ENCODE results near the gene HOGA1. TPM values are rescaled to one million over a fixed set of nuclear protein-coding genes. Genes with fewer than 3 reads are reported as not detected.

Gene HOGA1
- total and polyA plus RNA-seq, 2 experiments from 2014 or later = 0.15 TPM; not detected in 1

DNA sequence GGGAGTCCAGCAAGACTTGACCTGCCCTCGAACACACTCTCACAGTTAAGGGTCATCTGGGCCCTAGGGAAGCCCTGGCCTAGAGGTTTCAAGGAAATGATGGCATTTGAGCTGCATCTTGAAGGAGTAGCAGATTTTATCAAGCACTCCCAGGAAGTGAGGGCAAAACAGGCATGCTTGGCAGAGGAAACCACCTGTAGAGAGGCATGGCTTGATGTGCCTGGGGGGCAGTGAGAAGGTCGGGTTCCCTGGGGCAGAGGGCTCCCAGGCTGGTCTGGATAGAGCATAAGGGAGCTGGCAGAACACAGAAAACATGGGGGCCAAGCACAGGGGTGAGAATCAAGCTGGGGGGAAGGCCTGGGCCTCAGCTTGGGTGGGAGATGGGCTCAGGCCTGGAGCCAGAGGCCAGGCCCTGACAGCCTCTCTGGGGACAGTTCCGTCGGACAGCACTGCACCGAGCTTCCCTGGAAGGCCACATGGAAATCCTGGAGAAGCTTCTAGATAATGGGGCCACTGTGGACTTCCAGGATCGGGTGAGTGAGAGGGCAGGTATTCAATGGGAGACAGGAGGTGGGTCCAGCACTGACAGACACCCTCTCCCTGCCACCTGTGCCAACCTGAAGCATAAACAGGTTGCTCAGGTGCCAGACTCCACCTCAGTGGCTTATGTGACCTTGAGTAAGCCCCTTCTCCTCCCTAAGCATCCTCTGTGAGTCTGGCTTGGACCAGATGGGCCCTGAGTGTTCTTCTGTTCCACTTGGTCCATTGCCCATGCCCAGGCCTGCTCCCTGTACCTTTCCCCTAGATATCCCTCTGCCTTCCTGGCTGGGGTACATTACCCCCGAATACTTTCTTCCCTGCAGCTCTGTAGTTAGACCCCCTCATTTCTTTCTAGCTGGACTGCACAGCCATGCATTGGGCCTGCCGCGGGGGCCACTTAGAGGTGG is 3.5 kb upstream of the HOGA1 start:
- no peaks in the 10 kb centered on the region for H3F3A ChIP-seq (replicated peaks; ENCODE audit: low read depth)

More for the DNA sequence above, 3.5 kb upstream of the HOGA1 start:
- no peaks in the 10 kb centered on the region for H3K9me3 Mint-ChIP-seq
- no peak overlapping the region for H3K27ac ChIP-seq (ENCODE audit: low read depth)
- H3K27ac Mint-ChIP-seq = no peak overlapping the region
- DNase-seq (ENCODE audit: low spot score) (no peak), ATAC-seq (no peak)
- H3K27me3 Mint-ChIP-seq (ENCODE audit: insufficient read depth, low read depth, poor library complexity) = peaks cover 8% of the 10 kb centered on the region
- H3K9me2 ChIP-seq (ENCODE audit: insufficient read depth) = no peaks in the 10 kb centered on the region
- H3K27me3 ChIP-seq (ENCODE audit: insufficient read depth) = no peaks in the 10 kb centered on the region
- no peaks in the 10 kb centered on the region for H3K36me3 ChIP-seq (ENCODE audit: insufficient read depth)
- TF ChIP-seq, protein P1, sequence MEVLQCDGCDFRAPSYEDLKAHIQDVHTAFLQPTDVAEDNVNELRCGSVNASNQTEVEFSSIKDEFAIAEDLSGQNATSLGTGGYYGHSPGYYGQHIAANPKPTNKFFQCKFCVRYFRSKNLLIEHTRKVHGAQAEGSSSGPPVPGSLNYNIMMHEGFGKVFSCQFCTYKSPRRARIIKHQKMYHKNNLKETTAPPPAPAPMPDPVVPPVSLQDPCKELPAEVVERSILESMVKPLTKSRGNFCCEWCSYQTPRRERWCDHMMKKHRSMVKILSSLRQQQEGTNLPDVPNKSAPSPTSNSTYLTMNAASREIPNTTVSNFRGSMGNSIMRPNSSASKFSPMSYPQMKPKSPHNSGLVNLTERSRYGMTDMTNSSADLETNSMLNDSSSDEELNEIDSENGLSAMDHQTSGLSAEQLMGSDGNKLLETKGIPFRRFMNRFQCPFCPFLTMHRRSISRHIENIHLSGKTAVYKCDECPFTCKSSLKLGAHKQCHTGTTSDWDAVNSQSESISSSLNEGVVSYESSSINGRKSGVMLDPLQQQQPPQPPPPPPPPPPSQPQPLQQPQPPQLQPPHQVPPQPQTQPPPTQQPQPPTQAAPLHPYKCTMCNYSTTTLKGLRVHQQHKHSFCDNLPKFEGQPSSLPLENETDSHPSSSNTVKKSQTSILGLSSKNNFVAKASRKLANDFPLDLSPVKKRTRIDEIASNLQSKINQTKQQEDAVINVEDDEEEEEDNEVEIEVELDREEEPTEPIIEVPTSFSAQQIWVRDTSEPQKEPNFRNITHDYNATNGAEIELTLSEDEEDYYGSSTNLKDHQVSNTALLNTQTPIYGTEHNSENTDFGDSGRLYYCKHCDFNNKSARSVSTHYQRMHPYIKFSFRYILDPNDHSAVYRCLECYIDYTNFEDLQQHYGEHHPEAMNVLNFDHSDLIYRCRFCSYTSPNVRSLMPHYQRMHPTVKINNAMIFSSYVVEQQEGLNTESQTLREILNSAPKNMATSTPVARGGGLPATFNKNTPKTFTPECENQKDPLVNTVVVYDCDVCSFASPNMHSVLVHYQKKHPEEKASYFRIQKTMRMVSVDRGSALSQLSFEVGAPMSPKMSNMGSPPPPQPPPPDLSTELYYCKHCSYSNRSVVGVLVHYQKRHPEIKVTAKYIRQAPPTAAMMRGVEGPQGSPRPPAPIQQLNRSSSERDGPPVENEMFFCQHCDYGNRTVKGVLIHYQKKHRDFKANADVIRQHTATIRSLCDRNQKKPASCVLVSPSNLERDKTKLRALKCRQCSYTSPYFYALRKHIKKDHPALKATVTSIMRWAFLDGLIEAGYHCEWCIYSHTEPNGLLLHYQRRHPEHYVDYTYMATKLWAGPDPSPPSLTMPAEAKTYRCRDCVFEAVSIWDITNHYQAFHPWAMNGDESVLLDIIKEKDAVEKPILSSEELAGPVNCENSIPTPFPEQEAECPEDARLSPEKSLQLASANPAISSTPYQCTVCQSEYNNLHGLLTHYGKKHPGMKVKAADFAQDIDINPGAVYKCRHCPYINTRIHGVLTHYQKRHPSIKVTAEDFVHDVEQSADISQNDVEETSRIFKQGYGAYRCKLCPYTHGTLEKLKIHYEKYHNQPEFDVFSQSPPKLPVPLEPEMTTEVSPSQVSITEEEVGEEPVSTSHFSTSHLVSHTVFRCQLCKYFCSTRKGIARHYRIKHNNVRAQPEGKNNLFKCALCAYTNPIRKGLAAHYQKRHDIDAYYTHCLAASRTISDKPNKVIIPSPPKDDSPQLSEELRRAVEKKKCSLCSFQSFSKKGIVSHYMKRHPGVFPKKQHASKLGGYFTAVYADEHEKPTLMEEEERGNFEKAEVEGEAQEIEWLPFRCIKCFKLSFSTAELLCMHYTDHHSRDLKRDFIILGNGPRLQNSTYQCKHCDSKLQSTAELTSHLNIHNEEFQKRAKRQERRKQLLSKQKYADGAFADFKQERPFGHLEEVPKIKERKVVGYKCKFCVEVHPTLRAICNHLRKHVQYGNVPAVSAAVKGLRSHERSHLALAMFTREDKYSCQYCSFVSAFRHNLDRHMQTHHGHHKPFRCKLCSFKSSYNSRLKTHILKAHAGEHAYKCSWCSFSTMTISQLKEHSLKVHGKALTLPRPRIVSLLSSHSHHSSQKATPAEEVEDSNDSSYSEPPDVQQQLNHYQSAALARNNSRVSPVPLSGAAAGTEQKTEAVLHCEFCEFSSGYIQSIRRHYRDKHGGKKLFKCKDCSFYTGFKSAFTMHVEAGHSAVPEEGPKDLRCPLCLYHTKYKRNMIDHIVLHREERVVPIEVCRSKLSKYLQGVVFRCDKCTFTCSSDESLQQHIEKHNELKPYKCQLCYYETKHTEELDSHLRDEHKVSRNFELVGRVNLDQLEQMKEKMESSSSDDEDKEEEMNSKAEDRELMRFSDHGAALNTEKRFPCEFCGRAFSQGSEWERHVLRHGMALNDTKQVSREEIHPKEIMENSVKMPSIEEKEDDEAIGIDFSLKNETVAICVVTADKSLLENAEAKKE (CRISPR knock-in tag; IDR thresholded peaks at IDR 0.05) = no peak
- TF ChIP-seq, protein P2, sequence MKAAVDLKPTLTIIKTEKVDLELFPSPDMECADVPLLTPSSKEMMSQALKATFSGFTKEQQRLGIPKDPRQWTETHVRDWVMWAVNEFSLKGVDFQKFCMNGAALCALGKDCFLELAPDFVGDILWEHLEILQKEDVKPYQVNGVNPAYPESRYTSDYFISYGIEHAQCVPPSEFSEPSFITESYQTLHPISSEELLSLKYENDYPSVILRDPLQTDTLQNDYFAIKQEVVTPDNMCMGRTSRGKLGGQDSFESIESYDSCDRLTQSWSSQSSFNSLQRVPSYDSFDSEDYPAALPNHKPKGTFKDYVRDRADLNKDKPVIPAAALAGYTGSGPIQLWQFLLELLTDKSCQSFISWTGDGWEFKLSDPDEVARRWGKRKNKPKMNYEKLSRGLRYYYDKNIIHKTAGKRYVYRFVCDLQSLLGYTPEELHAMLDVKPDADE (IDR thresholded peaks at IDR 0.05) = no peak
- TF ChIP-seq CREB1 (CRISPR knock-in tag; IDR thresholded peaks at IDR 0.05; ENCODE audit: low read depth) (no peak), EZH2 (IDR thresholded peaks at IDR 0.05; ENCODE audit: low read depth, unreplicated experiment) (no peak), STAT1 (IDR thresholded peaks at IDR 0.05; ENCODE audit: unreplicated experiment) (no peak), EZH2phosphoT487 (IDR thresholded peaks at IDR 0.05; ENCODE audit: unreplicated experiment) (no peak), JUNB (IDR thresholded peaks at IDR 0.05; ENCODE audit: unreplicated experiment) (no peak), ZNF114 (CRISPR knock-in tag; IDR thresholded peaks at IDR 0.05) (no peak), NANOG (IDR thresholded peaks at IDR 0.05; ENCODE audit: borderline replicate concordance) (no peak), ZNF331 (CRISPR knock-in tag; IDR thresholded peaks at IDR 0.05; ENCODE audit: low read depth) (no peak), POLR2AphosphoS5 (IDR thresholded peaks at IDR 0.05; ENCODE audit: low read depth) (no peak)
- TF ChIP-seq, protein P3, sequence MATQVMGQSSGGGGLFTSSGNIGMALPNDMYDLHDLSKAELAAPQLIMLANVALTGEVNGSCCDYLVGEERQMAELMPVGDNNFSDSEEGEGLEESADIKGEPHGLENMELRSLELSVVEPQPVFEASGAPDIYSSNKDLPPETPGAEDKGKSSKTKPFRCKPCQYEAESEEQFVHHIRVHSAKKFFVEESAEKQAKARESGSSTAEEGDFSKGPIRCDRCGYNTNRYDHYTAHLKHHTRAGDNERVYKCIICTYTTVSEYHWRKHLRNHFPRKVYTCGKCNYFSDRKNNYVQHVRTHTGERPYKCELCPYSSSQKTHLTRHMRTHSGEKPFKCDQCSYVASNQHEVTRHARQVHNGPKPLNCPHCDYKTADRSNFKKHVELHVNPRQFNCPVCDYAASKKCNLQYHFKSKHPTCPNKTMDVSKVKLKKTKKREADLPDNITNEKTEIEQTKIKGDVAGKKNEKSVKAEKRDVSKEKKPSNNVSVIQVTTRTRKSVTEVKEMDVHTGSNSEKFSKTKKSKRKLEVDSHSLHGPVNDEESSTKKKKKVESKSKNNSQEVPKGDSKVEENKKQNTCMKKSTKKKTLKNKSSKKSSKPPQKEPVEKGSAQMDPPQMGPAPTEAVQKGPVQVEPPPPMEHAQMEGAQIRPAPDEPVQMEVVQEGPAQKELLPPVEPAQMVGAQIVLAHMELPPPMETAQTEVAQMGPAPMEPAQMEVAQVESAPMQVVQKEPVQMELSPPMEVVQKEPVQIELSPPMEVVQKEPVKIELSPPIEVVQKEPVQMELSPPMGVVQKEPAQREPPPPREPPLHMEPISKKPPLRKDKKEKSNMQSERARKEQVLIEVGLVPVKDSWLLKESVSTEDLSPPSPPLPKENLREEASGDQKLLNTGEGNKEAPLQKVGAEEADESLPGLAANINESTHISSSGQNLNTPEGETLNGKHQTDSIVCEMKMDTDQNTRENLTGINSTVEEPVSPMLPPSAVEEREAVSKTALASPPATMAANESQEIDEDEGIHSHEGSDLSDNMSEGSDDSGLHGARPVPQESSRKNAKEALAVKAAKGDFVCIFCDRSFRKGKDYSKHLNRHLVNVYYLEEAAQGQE (IDR thresholded peaks at IDR 0.05; ENCODE audit: unreplicated experiment) = no peak
- TF ChIP-seq, protein P4, sequence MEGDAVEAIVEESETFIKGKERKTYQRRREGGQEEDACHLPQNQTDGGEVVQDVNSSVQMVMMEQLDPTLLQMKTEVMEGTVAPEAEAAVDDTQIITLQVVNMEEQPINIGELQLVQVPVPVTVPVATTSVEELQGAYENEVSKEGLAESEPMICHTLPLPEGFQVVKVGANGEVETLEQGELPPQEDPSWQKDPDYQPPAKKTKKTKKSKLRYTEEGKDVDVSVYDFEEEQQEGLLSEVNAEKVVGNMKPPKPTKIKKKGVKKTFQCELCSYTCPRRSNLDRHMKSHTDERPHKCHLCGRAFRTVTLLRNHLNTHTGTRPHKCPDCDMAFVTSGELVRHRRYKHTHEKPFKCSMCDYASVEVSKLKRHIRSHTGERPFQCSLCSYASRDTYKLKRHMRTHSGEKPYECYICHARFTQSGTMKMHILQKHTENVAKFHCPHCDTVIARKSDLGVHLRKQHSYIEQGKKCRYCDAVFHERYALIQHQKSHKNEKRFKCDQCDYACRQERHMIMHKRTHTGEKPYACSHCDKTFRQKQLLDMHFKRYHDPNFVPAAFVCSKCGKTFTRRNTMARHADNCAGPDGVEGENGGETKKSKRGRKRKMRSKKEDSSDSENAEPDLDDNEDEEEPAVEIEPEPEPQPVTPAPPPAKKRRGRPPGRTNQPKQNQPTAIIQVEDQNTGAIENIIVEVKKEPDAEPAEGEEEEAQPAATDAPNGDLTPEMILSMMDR (conservative IDR thresholded peaks at IDR 0.05; ENCODE audit: low read depth in 2 of 2) = no peak
- H3K4me2 ChIP-seq = no peak overlapping the region
- no peaks in the 10 kb centered on the region for H3K79me2 ChIP-seq (replicated peaks; ENCODE audit: insufficient read depth)
- no peak overlapping the region for H2AFZ ChIP-seq
- no peak overlapping the region for H3K4me3 ChIP-seq
- H3K4me1 ChIP-seq (ENCODE audit: insufficient read depth) = peaks cover 3% of the 10 kb centered on the region
- H3K4me3 Mint-ChIP-seq = no peak overlapping the region
- no peaks in the 10 kb centered on the region for H4K20me1 ChIP-seq (replicated peaks; ENCODE audit: insufficient read depth)
- H3K36me3 Mint-ChIP-seq (ENCODE audit: low read depth) = no peaks in the 10 kb centered on the region
- peaks cover 10% of the 10 kb centered on the region; the same call in 2 of the 3 replicates for H3K4me1 Mint-ChIP-seq

Data from GM23338 (cell line).